NOMO-1 treated with dmso at 0.1 percent for 144 hours (cell line): ENCODE measurements around the gene SLC1A1.
"Not testable (repeated sequence)": the region's sequence is repeated elsewhere in the genome, so short reads cannot be mapped to it uniquely, and the experiment has no call there.

ENCODE experiments used
- DNase-seq: peaks from one replicate; lab custom pipeline; 2025; ENCODE audit not compliant: unreplicated experiment; lab: John Stamatoyannopoulos, UW

The SLC1A1 gene

GRCh38 chr9:4540425-4540824 is 50.2 kb downstream of the SLC1A1 start:
- DNase-seq: no peak

- no peak for DNase-seq
Measured at GRCh38 chr9:4541281-4541680, 51.0 kb downstream of the SLC1A1 start.

GRCh38 chr9:4541856-4542255 is 51.6 kb downstream of the SLC1A1 start:
- no peak for DNase-seq

- DNase-seq: not testable (repeated sequence)
Measured at GRCh38 chr9:4544714-4545113, 54.4 kb downstream of the SLC1A1 start.

GRCh38 chr9:4547016-4547415 is 56.7 kb downstream of the SLC1A1 start:
- no peak for DNase-seq

GRCh38 chr9:4548811-4549725 is 58.8 kb downstream of the SLC1A1 start:
- no peak for DNase-seq

- no peak for DNase-seq
Measured at GRCh38 chr9:4549751-4550295, 59.6 kb downstream of the SLC1A1 start.

GRCh38 chr9:4550777-4551484 is 60.7 kb downstream of the SLC1A1 start:
- DNase-seq: no peak

GRCh38 chr9:4553951-4554381 is 63.7 kb downstream of the SLC1A1 start:
- DNase-seq: no peak

GRCh38 chr9:4555236-4555635 is 65.0 kb downstream of the SLC1A1 start:
- DNase-seq: no peak

GRCh38 chr9:4558371-4558998 is 68.2 kb downstream of the SLC1A1 start:
- no peak for DNase-seq

GRCh38 chr9:4559261-4560182 is 69.3 kb downstream of the SLC1A1 start:
- DNase-seq: no peak

- no peak for DNase-seq
Measured at GRCh38 chr9:4563105-4563504, 72.8 kb downstream of the SLC1A1 start.

- no peak for DNase-seq
Measured at GRCh38 chr9:4566806-4567205, 76.5 kb downstream of the SLC1A1 start.

GRCh38 chr9:4567601-4568000 is 77.3 kb downstream of the SLC1A1 start:
- no peak for DNase-seq

GRCh38 chr9:4569101-4569500 is 78.8 kb downstream of the SLC1A1 start:
- DNase-seq: no peak

- DNase-seq: no peak
Measured at GRCh38 chr9:4572184-4572826, 82.0 kb downstream of the SLC1A1 start.

GRCh38 chr9:4573176-4573575 is 82.9 kb downstream of the SLC1A1 start:
- DNase-seq: no peak

GRCh38 chr9:4573634-4574389 is 83.5 kb downstream of the SLC1A1 start:
- no peak for DNase-seq
